Measurements from ENCODE around the gene MYH9.
"Not testable (repeated sequence)": the region's sequence is repeated elsewhere in the genome, so short reads cannot be mapped to it uniquely, and the experiment has no call there.

MYH9 gene

GRCh38 chr22:36267058-36267457 is 120.7 kb downstream of the MYH9 start:
- intact Hi-C loops (cut with DNase I; ENCODE audit: low total_unique reads), result no loop called here
- Histone ChIP-seq H3K9me3 (no peaks in the 10 kb centered on the region), H3K4me1 (peaks cover 0 to 3% (median 0%) of the 10 kb centered on the region in 4 donors), H3K27ac (no peak overlapping the region), H3K36me3 (peaks cover 0 to 23% (median 1%) of the 10 kb centered on the region in 3 donors), H3K27me3 (no peaks in the 10 kb centered on the region), H3K4me3 (no peak overlapping the region)
- DNase-seq, result no peak
- TF ChIP-seq CTCF (IDR thresholded peaks at IDR 0.05), result no peak

GRCh38 chr22:36263886-36264664 is 123.7 kb downstream of the MYH9 start:
- H3K4me3 ChIP-seq; H3K4me1 ChIP-seq; intact Hi-C loops (cut with DNase I; ENCODE audit: low total_unique reads); H3K9me3 ChIP-seq; H3K27me3 ChIP-seq; DNase-seq: not testable (repeated sequence)
- H3K36me3 ChIP-seq, result peaks cover 0 to 30% (median 4%) of the 10 kb centered on the region in 3 donors
- peak overlapping the region; percentile 25 to 47 for H3K27ac ChIP-seq

GRCh38 chr22:36263216-36263673 is 124.5 kb downstream of the MYH9 start:
- H3K9me3 ChIP-seq; H3K4me3 ChIP-seq; intact Hi-C loops (cut with DNase I; ENCODE audit: low total_unique reads); H3K4me1 ChIP-seq; H3K27me3 ChIP-seq; DNase-seq; H3K27ac ChIP-seq: not testable (repeated sequence)
- H3K36me3 ChIP-seq, result peaks cover 0 to 30% (median 4%) of the 10 kb centered on the region in 3 donors

- H3K4me1 ChIP-seq; H3K9me3 ChIP-seq; DNase-seq; H3K4me3 ChIP-seq; H3K27ac ChIP-seq; intact Hi-C loops (cut with DNase I; ENCODE audit: low total_unique reads); H3K27me3 ChIP-seq: not testable (repeated sequence)
- H3K36me3 ChIP-seq, result peaks cover 0 to 30% (median 4%) of the 10 kb centered on the region in 3 donors
Observed at GRCh38 chr22:36262307-36262706, 125.5 kb downstream of the MYH9 start.

- DNase-seq, result peak in 1 of 2 donors; percentile 42
- intact Hi-C loops (cut with DNase I; ENCODE audit: low total_unique reads); H3K27ac ChIP-seq; H3K4me1 ChIP-seq; H3K4me3 ChIP-seq; H3K27me3 ChIP-seq; H3K9me3 ChIP-seq: not testable (repeated sequence)
- H3K36me3 ChIP-seq, result peaks cover 0 to 30% (median 4%) of the 10 kb centered on the region in 3 donors
Observed at GRCh38 chr22:36261675-36262074, 126.1 kb downstream of the MYH9 start.

GRCh38 chr22:36259615-36260300 is 128.0 kb downstream of the MYH9 start:
- intact Hi-C loops (cut with DNase I; ENCODE audit: low total_unique reads), result loop anchor here (5.0 kb wide), 1 partner anchor 57 kb away; the partner anchor contains the start of gene APOL4
- H3K4me1 ChIP-seq, result peaks cover 0 to 9% (median 5%) of the 10 kb centered on the region in 4 donors
- H3K27ac ChIP-seq, result no peak overlapping the region
- DNase-seq, result no peak
- no peak overlapping the region for H3K4me3 ChIP-seq
- no peak for TF ChIP-seq CTCF (IDR thresholded peaks at IDR 0.05)
- H3K27me3 ChIP-seq, result no peaks in the 10 kb centered on the region
- H3K36me3 ChIP-seq, result peaks cover 0 to 14% (median 4%) of the 10 kb centered on the region in 3 donors
- no peaks in the 10 kb centered on the region for H3K9me3 ChIP-seq

GRCh38 chr22:36258701-36259614 is 128.8 kb downstream of the MYH9 start:
- H3K4me1 ChIP-seq, result peaks cover 0 to 13% (median 12%) of the 10 kb centered on the region in 4 donors
- no peak for DNase-seq
- TF ChIP-seq CTCF (IDR thresholded peaks at IDR 0.05), result no peak
- no peak overlapping the region for H3K27ac ChIP-seq
- no peaks in the 10 kb centered on the region for H3K9me3 ChIP-seq
- intact Hi-C loops (cut with DNase I; ENCODE audit: low total_unique reads), result loop anchor here (5.0 kb wide), 1 partner anchor 57 kb away; the partner anchor contains the start of gene APOL4
- no peak overlapping the region for H3K4me3 ChIP-seq
- H3K36me3 ChIP-seq, result peaks cover 0 to 14% (median 4%) of the 10 kb centered on the region in 3 donors
- H3K27me3 ChIP-seq, result no peaks in the 10 kb centered on the region

Data from tibial artery (tissue), 4 donors.